ENCODE results near the gene RABAC1.

RABAC1 gene

GRCh38 chr19:41921577-41922576, 37.2 kb downstream of the RABAC1 start:
- TF ChIP-seq, protein P1, sequence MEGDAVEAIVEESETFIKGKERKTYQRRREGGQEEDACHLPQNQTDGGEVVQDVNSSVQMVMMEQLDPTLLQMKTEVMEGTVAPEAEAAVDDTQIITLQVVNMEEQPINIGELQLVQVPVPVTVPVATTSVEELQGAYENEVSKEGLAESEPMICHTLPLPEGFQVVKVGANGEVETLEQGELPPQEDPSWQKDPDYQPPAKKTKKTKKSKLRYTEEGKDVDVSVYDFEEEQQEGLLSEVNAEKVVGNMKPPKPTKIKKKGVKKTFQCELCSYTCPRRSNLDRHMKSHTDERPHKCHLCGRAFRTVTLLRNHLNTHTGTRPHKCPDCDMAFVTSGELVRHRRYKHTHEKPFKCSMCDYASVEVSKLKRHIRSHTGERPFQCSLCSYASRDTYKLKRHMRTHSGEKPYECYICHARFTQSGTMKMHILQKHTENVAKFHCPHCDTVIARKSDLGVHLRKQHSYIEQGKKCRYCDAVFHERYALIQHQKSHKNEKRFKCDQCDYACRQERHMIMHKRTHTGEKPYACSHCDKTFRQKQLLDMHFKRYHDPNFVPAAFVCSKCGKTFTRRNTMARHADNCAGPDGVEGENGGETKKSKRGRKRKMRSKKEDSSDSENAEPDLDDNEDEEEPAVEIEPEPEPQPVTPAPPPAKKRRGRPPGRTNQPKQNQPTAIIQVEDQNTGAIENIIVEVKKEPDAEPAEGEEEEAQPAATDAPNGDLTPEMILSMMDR (IDR thresholded peaks at IDR 0.05), result no peak
- no peak overlapping the region for H3K27ac ChIP-seq
- no peak for DNase-seq (ENCODE audit: low spot score)
- no peak overlapping the region for H3K4me3 ChIP-seq

- no peak for DNase-seq (ENCODE audit: low spot score)
These were observed 38.1 kb downstream of the RABAC1 start for GRCh38 chr19:41920882-41921576.

DNA sequence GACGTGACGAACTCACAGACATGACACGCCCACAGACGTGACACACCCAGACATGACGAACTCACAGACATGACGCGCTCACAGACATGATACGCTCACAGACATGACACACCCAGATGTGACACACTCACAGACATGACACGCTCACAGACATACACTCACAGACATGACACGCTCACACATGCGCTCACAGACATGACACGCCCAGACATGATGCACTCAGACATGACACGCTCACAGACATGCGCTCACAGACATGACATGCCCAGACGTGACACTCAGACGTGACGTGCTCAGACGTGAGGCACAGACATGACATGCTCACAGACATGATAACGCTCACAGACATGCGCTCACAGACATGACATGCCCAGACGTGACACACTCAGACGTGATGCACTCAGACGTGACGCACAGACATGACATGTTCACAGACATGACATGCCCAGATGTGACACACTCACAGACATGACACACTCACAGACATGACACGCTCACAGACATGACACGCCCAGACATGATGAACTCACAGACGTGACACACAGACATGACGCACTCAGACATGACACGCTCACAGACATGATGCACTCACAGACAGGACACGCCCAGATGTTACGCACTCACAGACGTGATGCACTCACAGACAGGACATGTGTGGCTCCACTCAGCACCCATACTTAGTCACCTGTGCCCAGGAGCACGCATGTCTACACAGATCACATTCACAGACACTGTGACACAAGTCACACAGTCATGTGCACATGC, 39.0 kb downstream of the RABAC1 start:
- TF ChIP-seq, protein P1 (IDR thresholded peaks at IDR 0.05), result no peak
- Histone ChIP-seq H3K27ac (no peak overlapping the region), H3K4me3 (no peak overlapping the region)
- no peak for DNase-seq (ENCODE audit: low spot score)

More at GRCh38 chr19:41920882-41921576, 38.1 kb downstream of the RABAC1 start:
- Histone ChIP-seq H3K27ac (no peak overlapping the region), H3K4me3 (no peak overlapping the region)
- TF ChIP-seq, protein P1 (IDR thresholded peaks at IDR 0.05), result no peak

- H3K27ac ChIP-seq, result no peak overlapping the region
- no peak for DNase-seq (ENCODE audit: low spot score)
- no peak overlapping the region for H3K4me3 ChIP-seq
- TF ChIP-seq, protein P1 (IDR thresholded peaks at IDR 0.05), result no peak
These were observed 40.4 kb downstream of the RABAC1 start for GRCh38 chr19:41918653-41919244.

DNA sequence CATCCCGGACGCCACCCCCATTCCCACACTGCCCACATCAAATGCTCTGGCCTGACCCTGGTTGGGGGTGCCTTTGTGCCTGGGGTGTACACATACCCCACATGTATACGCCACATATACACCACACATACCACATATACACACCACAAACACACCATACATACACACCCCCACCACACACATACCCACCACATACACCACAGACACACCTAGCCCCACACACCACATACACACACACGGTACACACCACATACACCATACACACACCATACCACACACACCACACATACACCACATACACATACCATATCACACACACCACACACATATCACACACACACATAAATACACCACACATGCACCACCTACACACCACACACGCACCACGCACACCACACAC, 41.0 kb downstream of the RABAC1 start:
- no peak for DNase-seq (ENCODE audit: low spot score)
- H3K27ac ChIP-seq, result no peak overlapping the region
- H3K4me3 ChIP-seq, result no peak overlapping the region
- TF ChIP-seq, protein P1 (IDR thresholded peaks at IDR 0.05), result no peak

DNA sequence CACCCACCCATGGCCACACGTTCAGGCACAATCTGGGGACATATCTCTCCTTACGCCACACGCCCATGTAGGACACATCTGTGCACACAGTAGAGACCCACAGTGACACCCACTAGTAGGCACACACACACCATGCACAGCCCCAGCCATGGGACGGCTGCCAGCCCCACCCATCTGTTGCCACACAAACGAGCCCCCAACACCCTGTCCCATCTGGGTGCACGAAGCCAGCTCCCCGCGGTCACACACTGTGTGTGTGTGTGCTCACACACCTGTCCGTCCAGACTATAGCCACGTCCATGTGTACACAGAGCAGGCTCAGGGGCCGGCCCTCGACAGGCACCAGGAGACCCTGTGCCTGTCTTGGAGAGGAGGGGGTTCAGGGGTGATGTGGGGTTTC, 41.4 kb downstream of the RABAC1 start:
- no peak for DNase-seq (ENCODE audit: low spot score)
- TF ChIP-seq, protein P1 (IDR thresholded peaks at IDR 0.05), result no peak
- Histone ChIP-seq H3K4me3 (no peak overlapping the region), H3K27ac (no peak overlapping the region)
